Endothelial cell of umbilical vein (primary cell): Measurements from ENCODE around the gene LAX1. TPM values are rescaled to one million over a fixed set of nuclear protein-coding genes. Genes with fewer than 3 reads are reported as not detected.

Experiments used
- BruUV-seq: library from RNA; stranded (reverse); fragments of 400-500 nt; replicated peaks from 2 replicates; lab custom pipeline; 2021; lab: Mats Ljungman, UMichigan
- CTCF ChIA-PET: fragments of 300-600, 350-600 bp; sonication (Branson Sonifier 250); formaldehyde crosslinking; loops from one replicate; lab custom pipeline; 2021; ENCODE audit warnings: antibody characterized with exemption, inconsistent platforms; lab: Charles Lee
- POLR2A ChIA-PET: fragments of 300-600, 350-600 bp; sonication (Branson Sonifier 250); formaldehyde crosslinking; loops from one replicate; lab custom pipeline; 2021; ENCODE audit warnings: antibody characterized with exemption, inconsistent platforms; lab: Charles Lee
- DNase-seq: peaks from one replicate; pipeline ENCODE4 v3.0.0-alpha.2; 2011; ENCODE audit warnings: low read depth, low spot score
- FAIRE-seq: peaks from 2 replicates; lab custom pipeline; 2011; peaks lifted over from hg19 to GRCh38; lab: Jason Lieb, UNC
- H2AFZ ChIP-seq: 2 replicates; pipeline ENCODE4 v1.6.0; 2012; ENCODE audit warnings: low read depth, low read length, control low read depth, inconsistent platforms
- H3K27ac ChIP-seq: 2 replicates; pipeline ENCODE4 v1.5.1; 2011; ENCODE audit warnings: low read depth, mild to moderate bottlenecking, control low read depth, low read length, moderate library complexity; ENCODE audit not compliant: insufficient read depth
- H3K27me3 ChIP-seq, 2 experiments: 2 replicates each; pipeline versions ENCODE4 v1.6.0 to v1.6.1; 2011; ENCODE audit warnings: low read length in 2 of 2, mixed read lengths in 1 of 2; ENCODE audit not compliant: control insufficient read depth in 2 of 2, insufficient read depth in 2 of 2
- H3K36me3 ChIP-seq, 2 experiments: 2 replicates in 1 of 2; 3 replicates in 1 of 2; pipeline ENCODE4 v1.5.1; 2011; ENCODE audit warnings: low read length in 2 of 2, mild to moderate bottlenecking in 1 of 2, moderate library complexity in 1 of 2; ENCODE audit not compliant: control insufficient read depth in 2 of 2, insufficient read depth in 2 of 2; ENCODE audit errors: extremely low read depth in 1 of 2
- H3K4me1 ChIP-seq: 3 replicates; pipeline ENCODE4 v1.5.1; 2011; ENCODE audit warnings: mild to moderate bottlenecking, low read length; ENCODE audit not compliant: control insufficient read depth, insufficient read depth; ENCODE audit errors: extremely low read depth
- H3K4me2 ChIP-seq: 2 replicates; pipeline ENCODE4 v1.6.1; 2011; ENCODE audit warnings: low read length, control low read depth, mixed read lengths; ENCODE audit not compliant: insufficient read depth
- H3K4me3 ChIP-seq, 3 experiments: fragments of 200-600 bp in 1 of 3; sonication (generic), shearing (Covaris generic) in 1 of 3; replicated peaks in 1 of 3; 2 replicates each; pipeline ENCODE4 v1.5.1; 2011 to 2016; ENCODE audit warnings: control low read depth in 3 of 3, low read length in 3 of 3, mild to moderate bottlenecking in 2 of 3, inconsistent platforms in 1 of 3, low read depth in 1 of 3, moderate library complexity in 1 of 3; ENCODE audit not compliant: insufficient read depth in 1 of 3
- H3K79me2 ChIP-seq: 2 replicates; pipeline ENCODE4 v1.6.0; 2012; ENCODE audit warnings: low read length, inconsistent platforms; ENCODE audit not compliant: control insufficient read depth, insufficient read depth
- H3K9ac ChIP-seq: replicated peaks from 2 replicates; pipeline ENCODE3; 2011; ENCODE audit warnings: low read length, control low read depth; ENCODE audit not compliant: insufficient read depth; ENCODE audit errors: extremely low read depth
- H3K9me1 ChIP-seq: replicated peaks from 3 replicates; pipeline ENCODE4 v1.6.0; 2011; ENCODE audit warnings: mild to moderate bottlenecking, low read length; ENCODE audit not compliant: control insufficient read depth, insufficient read depth; ENCODE audit errors: extremely low read depth
- H3K9me3 ChIP-seq: replicated peaks from 2 replicates; pipeline ENCODE4 v1.5.1; 2012; ENCODE audit warnings: low read length, inconsistent platforms; ENCODE audit not compliant: control insufficient read depth, insufficient read depth
- H4K20me1 ChIP-seq: replicated peaks from 2 replicates; pipeline ENCODE3; 2011; ENCODE audit warnings: mild to moderate bottlenecking, low read length; ENCODE audit not compliant: control insufficient read depth, insufficient read depth; ENCODE audit errors: extremely low read depth
- CTCF ChIP-seq, 2 donors: IDR thresholded peaks; 1 replicate in 1 of 2; 2 replicates in 1 of 2; pipeline ENCODE4 v1.5.1; 2011; ENCODE audit warnings: low read length in 2 of 2, mild to moderate bottlenecking in 2 of 2, moderate library complexity in 2 of 2, control low read depth in 1 of 2, inconsistent platforms in 1 of 2, low read depth in 1 of 2; ENCODE audit not compliant: insufficient read depth in 1 of 2; ENCODE audit errors: extremely low read depth in 1 of 2
- EZH2 ChIP-seq: IDR thresholded peaks from 2 replicates; pipeline ENCODE4 v1.6.1; 2012; ENCODE audit warnings: borderline replicate concordance, low read depth, mild to moderate bottlenecking, moderate library complexity, low read length, inconsistent platforms; ENCODE audit not compliant: severe bottlenecking
- FOS ChIP-seq: IDR thresholded peaks from 2 replicates; pipeline ENCODE4 v1.6.1; 2011; ENCODE audit warnings: mild to moderate bottlenecking, low read length, moderate library complexity, borderline replicate concordance; ENCODE audit not compliant: insufficient read depth
- GATA2 ChIP-seq: IDR thresholded peaks from 2 replicates; pipeline ENCODE4 v1.7.0; 2011; ENCODE audit warnings: low read depth, mild to moderate bottlenecking, moderate library complexity, mixed read lengths, low read length; ENCODE audit not compliant: insufficient read length, insufficient read depth
- JUN ChIP-seq: IDR thresholded peaks from 2 replicates; pipeline ENCODE4 v1.6.1; 2011; ENCODE audit warnings: borderline replicate concordance, low read depth; ENCODE audit not compliant: insufficient read length, insufficient read depth
- MAX ChIP-seq: IDR thresholded peaks from 2 replicates; pipeline ENCODE4 v1.6.1; 2011; ENCODE audit not compliant: insufficient read depth, insufficient read length
- MYC ChIP-seq: IDR thresholded peaks from one replicate; pipeline ENCODE4 v1.6.1; 2011; ENCODE audit warnings: mild to moderate bottlenecking, low read depth, low read length
- POLR2A ChIP-seq: IDR thresholded peaks from 2 replicates; pipeline ENCODE4 v1.6.1; 2012; ENCODE audit warnings: low read depth, mild to moderate bottlenecking, control low read depth, low read length
- POLR2AphosphoS5 ChIP-seq: IDR thresholded peaks from 2 replicates; pipeline ENCODE4 v1.6.1; 2012; ENCODE audit warnings: low read depth, mild to moderate bottlenecking, control low read depth, low read length, moderate library complexity; ENCODE audit not compliant: insufficient read depth
- dilution Hi-C: fragments of 300-500 bp; cut with MboI; formaldehyde crosslinking; loops from one replicate; pipeline ENCODE4 v1.15.0; 2019; ENCODE audit warnings: low sequenced_read_pairs; ENCODE audit not compliant: extremely low pct_ligation_motif_present
- intact Hi-C: fragments of 100-400 bp; cut with micrococcal nuclease; formaldehyde crosslinking; loops from one replicate; pipeline ENCODE4 v1.10.0; 2022
- polyA plus RNA-seq, 4 experiments: library from polyadenylated mRNA; depleted of rRNA in 3 of 4; stranded (reverse) in 3 of 4; unstranded in 1 of 4; fragments of >200 nt; gene quantifications; 2 replicates each; pipeline versions ENCODE4 v1.2.1 to v1.2.3, GENCODE V29; 2011 to 2012; ENCODE audit warnings: missing spikeins in 1 of 4
- total RNA-seq: library from RNA; stranded (reverse); gene quantifications from 2 replicates; pipeline ENCODE4 v1.2.3, GENCODE V29; 2021

Gene LAX1
- total and polyA plus RNA-seq, 2 donors (not counting 3 experiments of a cell fraction or from before 2014, with no cell fraction given): not detected

GRCh38 chr1:203791498-203791897, 26.5 kb downstream of the LAX1 start:
- Histone ChIP-seq H3K9me3 (no peaks in the 10 kb centered on the region), H3K4me1 (peaks cover 7% of the 10 kb centered on the region), H3K27ac (no peak overlapping the region), H3K79me2 (peaks cover 6% of the 10 kb centered on the region), H3K27me3 (no peaks in the 10 kb centered on the region), H3K36me3 (no peaks in the 10 kb centered on the region), H3K9ac (no peak overlapping the region), H3K4me2 (no peak overlapping the region), H3K4me3 (no peak overlapping the region), H3K9me1 (no peaks in the 10 kb centered on the region), H4K20me1 (no peaks in the 10 kb centered on the region), H2AFZ (no peak overlapping the region)
- intact Hi-C loops (no loop called here), dilution Hi-C loops (no loop called here)
- no peak for TF ChIP-seq EZH2
- TF ChIP-seq JUN: no peak
- no peak for TF ChIP-seq MAX
- no peak for TF ChIP-seq CTCF (IDR thresholded peaks at IDR 0.05; ENCODE audit: extremely low read depth in 1 of 2, insufficient read depth in 1 of 2, low read depth in 1 of 2, low read length in 2 of 2)
- no peak for TF ChIP-seq POLR2AphosphoS5
- no peak for TF ChIP-seq POLR2A
- TF ChIP-seq FOS: no peak
- no peak for TF ChIP-seq MYC
- TF ChIP-seq GATA2: no peak
- no TSS peak for BruUV-seq
- ChIA-PET POLR2A (no interaction called here), CTCF (interaction anchor here (1.3 kb wide), 1 partner anchor 90 kb away, joined by 5 read pairs; no protein-coding TSS in a partner anchor)
- DNase-seq (no peak), FAIRE-seq (no peak)
